Measurements from ENCODE around the gene CNNM4. TPM values are rescaled to one million over a fixed set of nuclear protein-coding genes. Genes with fewer than 3 reads are reported as not detected.

Gene CNNM4
- total and polyA plus RNA-seq, 4 donors: 0.82 to 2.3 (median 2.1) TPM

DNA sequence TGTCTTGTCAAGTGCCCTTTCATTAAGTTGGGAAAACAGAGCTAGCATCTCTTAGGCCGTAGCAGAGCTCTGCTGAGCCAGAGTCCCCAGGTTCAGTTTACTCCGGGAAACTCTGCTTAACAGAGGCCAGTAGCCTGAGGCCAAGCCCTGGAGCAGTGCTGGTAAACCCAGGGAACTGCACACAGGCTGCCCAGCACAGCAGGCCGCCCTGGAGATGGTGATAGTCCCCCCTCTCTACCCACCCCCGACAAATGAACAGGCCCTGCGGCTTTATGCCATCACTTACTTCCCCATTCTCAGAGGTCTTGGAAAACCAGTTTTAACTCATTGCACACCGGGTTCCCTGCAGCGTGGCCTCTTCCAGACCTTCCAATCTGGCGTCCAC is 3.5 kb downstream of the CNNM4 start (continued):
- TF ChIP-seq RXRA (IDR thresholded peaks at IDR 0.05): no peak
- TF ChIP-seq HNF4G (IDR thresholded peaks at IDR 0.05): no peak

DNA sequence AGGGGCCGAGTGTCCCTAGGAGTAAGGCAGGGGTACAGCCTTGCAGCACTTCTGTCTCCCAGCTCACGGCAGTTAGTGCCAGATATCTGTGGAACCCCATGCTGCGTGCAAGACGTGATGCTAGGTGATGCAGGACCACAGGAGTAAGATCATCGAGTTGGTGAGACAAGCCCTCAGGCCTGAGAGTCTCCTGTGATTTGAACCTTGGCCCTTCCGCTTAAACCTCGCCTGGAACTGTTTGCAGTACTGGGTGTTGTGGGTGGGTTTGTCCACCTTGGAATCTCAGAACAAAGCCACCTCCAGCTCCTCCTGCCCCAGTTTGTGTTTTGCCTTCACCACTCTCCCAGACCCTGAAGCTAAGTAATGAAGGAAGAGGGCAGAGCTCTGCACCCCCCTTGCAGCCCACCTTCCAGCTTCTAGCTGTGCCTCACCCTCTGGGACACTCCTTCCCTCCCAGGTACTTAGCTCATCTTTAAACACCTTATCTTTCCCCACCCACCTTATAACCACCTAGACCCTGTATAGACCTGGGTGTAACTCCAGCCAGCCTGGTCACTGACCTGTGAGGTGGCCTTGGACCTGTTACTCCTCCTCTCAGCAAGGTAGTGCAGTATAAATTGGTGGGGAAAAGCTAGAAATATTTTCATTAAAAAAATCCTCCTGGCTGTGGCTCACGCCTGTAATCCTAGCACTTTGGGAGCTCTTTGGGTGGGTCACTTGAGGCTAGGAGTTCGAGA is 6.6 kb downstream of the CNNM4 start:
- no peaks in the 10 kb centered on the region for H3K36me3 ChIP-seq (ENCODE audit: control insufficient read depth in 4 of 4, insufficient read depth in 3 of 4, low read depth in 1 of 4, low read length in 3 of 4)
- H3K9me3 ChIP-seq (ENCODE audit: control insufficient read depth in 4 of 4, low read length in 3 of 4): no peaks in the 10 kb centered on the region
- 85% methylated on average over 9 of the region's 9 CpGs for WGBS
- no peaks in the 10 kb centered on the region for H3K27me3 ChIP-seq (ENCODE audit: control insufficient read depth in 4 of 4, insufficient read depth in 4 of 4, low read length in 3 of 4)
- no peak overlapping the region for H3K9ac ChIP-seq (ENCODE audit: low read depth in 1 of 2, low read length in 2 of 2)
- H3K4me3 ChIP-seq (ENCODE audit: low read depth in 1 of 3, low read length in 3 of 3): no peak overlapping the region
- no peak for TF ChIP-seq JUND (IDR thresholded peaks at IDR 0.05)
- TF ChIP-seq, protein P1, sequence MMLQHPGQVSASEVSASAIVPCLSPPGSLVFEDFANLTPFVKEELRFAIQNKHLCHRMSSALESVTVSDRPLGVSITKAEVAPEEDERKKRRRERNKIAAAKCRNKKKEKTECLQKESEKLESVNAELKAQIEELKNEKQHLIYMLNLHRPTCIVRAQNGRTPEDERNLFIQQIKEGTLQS (IDR thresholded peaks at IDR 0.05): no peak
- TF ChIP-seq SP1 (IDR thresholded peaks at IDR 0.05): no peak
- TF ChIP-seq HNF4A (conservative IDR thresholded peaks at IDR 0.05): peak; percentile 40 to 57
- TF ChIP-seq FOXA1 (IDR thresholded peaks at IDR 0.05): no peak
- TF ChIP-seq RXRA (IDR thresholded peaks at IDR 0.05): peak; percentile 23 to 40
- no peak for DNase-seq (ENCODE audit: low spot score)
- H3K4me1 ChIP-seq (ENCODE audit: control insufficient read depth in 4 of 4, insufficient read depth in 4 of 4, low read length in 3 of 4): peaks cover 7 to 36% (median 25%) of the 10 kb centered on the region in 4 donors
- no peak overlapping the region for H3K27ac ChIP-seq (ENCODE audit: low read depth in 1 of 2, low read length in 2 of 2)

DNA sequence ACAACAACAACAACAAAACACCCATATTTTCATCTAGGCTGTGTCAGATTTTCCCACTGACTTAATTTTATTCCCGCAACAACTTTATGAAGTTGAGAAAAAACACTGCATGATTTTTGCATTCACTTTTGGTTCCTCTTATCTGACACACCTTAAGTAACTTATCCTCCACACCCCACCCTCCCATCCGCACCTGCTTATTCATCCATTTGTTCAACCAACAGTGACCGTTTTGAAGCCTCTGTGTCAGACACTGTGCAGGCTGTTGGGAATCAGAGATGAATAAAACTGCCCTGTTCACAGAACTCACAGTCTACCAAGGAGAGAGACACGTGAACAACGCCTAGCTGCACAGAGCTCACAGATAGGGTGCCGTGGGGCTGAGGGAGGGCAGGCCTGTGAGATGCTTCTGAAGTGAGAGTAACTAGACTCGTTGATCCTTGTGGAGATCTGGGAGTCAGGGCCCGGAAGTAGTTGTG is 7.4 kb downstream of the CNNM4 start:
- whole genome bisulfite sequencing: 84% methylated on average over 8 of the region's 8 CpGs

DNA sequence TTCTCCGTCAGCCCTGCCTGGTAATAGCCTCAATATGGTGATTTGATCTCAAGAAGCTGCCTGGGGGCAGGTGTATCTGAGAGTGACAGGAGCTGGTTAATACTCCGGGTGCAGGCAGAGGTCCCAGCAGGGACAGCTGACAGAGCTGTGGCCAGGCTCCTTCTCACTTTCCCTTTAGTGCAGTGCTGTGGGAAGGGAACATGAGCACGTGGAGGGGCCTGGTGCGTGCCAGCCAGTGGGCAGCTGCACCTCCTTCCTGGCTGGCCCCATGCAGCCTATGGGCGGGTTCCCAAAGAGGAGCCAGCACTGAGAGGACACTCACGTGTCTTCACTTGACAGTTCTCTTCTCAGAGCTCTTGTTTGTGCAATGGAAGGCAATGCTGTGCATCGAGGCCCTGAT is 9.1 kb downstream of the CNNM4 start:
- Histone ChIP-seq H3K4me3 (ENCODE audit: low read depth in 1 of 3, low read length in 3 of 3) (no peak overlapping the region), H3K27ac (ENCODE audit: low read depth in 1 of 2, low read length in 2 of 2) (no peak overlapping the region), H3K36me3 (ENCODE audit: control insufficient read depth in 4 of 4, insufficient read depth in 3 of 4, low read depth in 1 of 4, low read length in 3 of 4) (no peaks in the 10 kb centered on the region), H3K27me3 (ENCODE audit: control insufficient read depth in 4 of 4, insufficient read depth in 4 of 4, low read length in 3 of 4) (no peaks in the 10 kb centered on the region), H3K9ac (ENCODE audit: low read depth in 1 of 2, low read length in 2 of 2) (no peak overlapping the region), H3K9me3 (ENCODE audit: control insufficient read depth in 4 of 4, low read length in 3 of 4) (no peaks in the 10 kb centered on the region), H3K4me1 (ENCODE audit: control insufficient read depth in 4 of 4, insufficient read depth in 4 of 4, low read length in 3 of 4) (peaks cover 0 to 19% (median 9%) of the 10 kb centered on the region in 4 donors)
- WGBS: 50% methylated on average over 7 of the region's 7 CpGs
- TF ChIP-seq RAD21 (IDR thresholded peaks at IDR 0.05) (no peak), HNF4A (conservative IDR thresholded peaks at IDR 0.05) (peak in 1 of 2 donors; percentile 12)
- no peak for DNase-seq (ENCODE audit: low spot score)

More for the DNA sequence above, 7.4 kb downstream of the CNNM4 start:
- no peaks in the 10 kb centered on the region for H3K9me3 ChIP-seq (ENCODE audit: control insufficient read depth in 4 of 4, low read length in 3 of 4)
- peaks cover 5 to 32% (median 19%) of the 10 kb centered on the region in 4 donors for H3K4me1 ChIP-seq (ENCODE audit: control insufficient read depth in 4 of 4, insufficient read depth in 4 of 4, low read length in 3 of 4)
- TF ChIP-seq, protein P2, sequence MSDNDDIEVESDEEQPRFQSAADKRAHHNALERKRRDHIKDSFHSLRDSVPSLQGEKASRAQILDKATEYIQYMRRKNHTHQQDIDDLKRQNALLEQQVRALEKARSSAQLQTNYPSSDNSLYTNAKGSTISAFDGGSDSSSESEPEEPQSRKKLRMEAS (IDR thresholded peaks at IDR 0.05): no peak
- TF ChIP-seq FOXA2 (IDR thresholded peaks at IDR 0.05): no peak
- no peak for TF ChIP-seq TAF1 (conservative IDR thresholded peaks at IDR 0.05)
- no peak for TF ChIP-seq GABPA (IDR thresholded peaks at IDR 0.05 in 1 of 2, conservative IDR thresholded peaks at IDR 0.05 in 1 of 2)
- TF ChIP-seq HNF4G (IDR thresholded peaks at IDR 0.05): no peak
- TF ChIP-seq EGR1 (IDR thresholded peaks at IDR 0.05; ENCODE audit: low read depth in 2 of 2): no peak
- no peak for TF ChIP-seq RAD21 (IDR thresholded peaks at IDR 0.05)
- TF ChIP-seq, protein P3, sequence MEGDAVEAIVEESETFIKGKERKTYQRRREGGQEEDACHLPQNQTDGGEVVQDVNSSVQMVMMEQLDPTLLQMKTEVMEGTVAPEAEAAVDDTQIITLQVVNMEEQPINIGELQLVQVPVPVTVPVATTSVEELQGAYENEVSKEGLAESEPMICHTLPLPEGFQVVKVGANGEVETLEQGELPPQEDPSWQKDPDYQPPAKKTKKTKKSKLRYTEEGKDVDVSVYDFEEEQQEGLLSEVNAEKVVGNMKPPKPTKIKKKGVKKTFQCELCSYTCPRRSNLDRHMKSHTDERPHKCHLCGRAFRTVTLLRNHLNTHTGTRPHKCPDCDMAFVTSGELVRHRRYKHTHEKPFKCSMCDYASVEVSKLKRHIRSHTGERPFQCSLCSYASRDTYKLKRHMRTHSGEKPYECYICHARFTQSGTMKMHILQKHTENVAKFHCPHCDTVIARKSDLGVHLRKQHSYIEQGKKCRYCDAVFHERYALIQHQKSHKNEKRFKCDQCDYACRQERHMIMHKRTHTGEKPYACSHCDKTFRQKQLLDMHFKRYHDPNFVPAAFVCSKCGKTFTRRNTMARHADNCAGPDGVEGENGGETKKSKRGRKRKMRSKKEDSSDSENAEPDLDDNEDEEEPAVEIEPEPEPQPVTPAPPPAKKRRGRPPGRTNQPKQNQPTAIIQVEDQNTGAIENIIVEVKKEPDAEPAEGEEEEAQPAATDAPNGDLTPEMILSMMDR (IDR thresholded peaks at IDR 0.05; ENCODE audit: low read depth, low read length, missing input control): no peak
- no peak for TF ChIP-seq JUND (IDR thresholded peaks at IDR 0.05)
- H3K4me3 ChIP-seq (ENCODE audit: low read depth in 1 of 3, low read length in 3 of 3): no peak overlapping the region
- no peaks in the 10 kb centered on the region for H3K36me3 ChIP-seq (ENCODE audit: control insufficient read depth in 4 of 4, insufficient read depth in 3 of 4, low read depth in 1 of 4, low read length in 3 of 4)
- no peak overlapping the region for H3K27ac ChIP-seq (ENCODE audit: low read depth in 1 of 2, low read length in 2 of 2)
- no peak overlapping the region for H3K9ac ChIP-seq (ENCODE audit: low read depth in 1 of 2, low read length in 2 of 2)
- DNase-seq (ENCODE audit: low spot score): no peak
- no peaks in the 10 kb centered on the region for H3K27me3 ChIP-seq (ENCODE audit: control insufficient read depth in 4 of 4, insufficient read depth in 4 of 4, low read length in 3 of 4)
